ENCODE measurements around the gene JCAD. TPM values are rescaled to one million over a fixed set of nuclear protein-coding genes. Genes with fewer than 3 reads are reported as not detected.
A peak's percentile ranks its signal among the peaks of the same experiment; 100 is the strongest.

Gene JCAD
- total RNA-seq, 1 experiment from 2014 or later = 10.0 TPM

DNA sequence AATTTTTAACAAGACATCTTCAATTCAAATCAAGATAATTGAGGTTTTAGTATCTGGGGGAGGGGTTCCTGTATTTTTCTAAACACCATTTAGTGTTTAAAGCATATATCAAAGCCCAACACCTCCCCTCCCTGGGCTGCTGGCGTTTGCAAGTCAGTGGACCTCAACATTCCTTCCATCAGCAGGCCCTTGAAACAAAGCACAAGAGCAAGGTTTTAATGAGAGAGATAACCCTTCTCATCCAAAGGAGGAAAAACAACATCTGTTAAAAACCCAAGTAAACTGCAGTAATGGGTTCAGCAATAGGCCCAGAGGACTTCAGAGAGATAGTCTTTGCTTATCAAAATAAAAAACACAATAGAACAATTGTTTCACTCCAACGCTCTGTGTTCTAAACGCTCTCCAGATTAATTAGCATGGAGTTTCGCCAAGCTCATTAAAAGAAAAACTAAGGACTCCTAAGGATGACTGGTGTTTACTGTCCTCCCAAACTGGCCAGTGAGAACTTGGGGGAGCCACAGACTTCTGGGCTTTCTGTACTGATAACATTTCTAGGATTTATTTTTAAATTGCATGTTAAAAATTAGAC lies 2.5 kb downstream of the JCAD start:
- H3K4me1 Mint-ChIP-seq (ENCODE audit: low read depth, unreplicated experiment) = peaks cover 46% of the 10 kb centered on the region
- BruUV-seq (replicated peaks) = no TSS peak
- no peaks in the 10 kb centered on the region for H3K9me3 ChIP-seq
- H3K36me3 ChIP-seq (ENCODE audit: control insufficient read depth, insufficient read depth, low read length) = no peaks in the 10 kb centered on the region
- no peaks in the 10 kb centered on the region for H3K27me3 ChIP-seq (replicated peaks; ENCODE audit: control insufficient read depth, insufficient read depth, low read length)
- H3K27ac Mint-ChIP-seq (ENCODE audit: unreplicated experiment) = peak overlapping the region; percentile 81
- H3K36me3 Mint-ChIP-seq (ENCODE audit: insufficient read depth, unreplicated experiment) = peaks cover 6% of the 10 kb centered on the region
- intact Hi-C loops (cut with micrococcal nuclease; ENCODE audit: unreplicated experiment) = loop anchor here (1.0 to 10.0 kb wide), 6 partner anchors 13 to 422 kb away; partner anchors contain the start of gene SVIL
- H3K4me1 ChIP-seq = peaks cover 46% of the 10 kb centered on the region
- peak overlapping the region; percentile 78 for H3K4me3 Mint-ChIP-seq (ENCODE audit: unreplicated experiment)
- TF ChIP-seq, protein P1, sequence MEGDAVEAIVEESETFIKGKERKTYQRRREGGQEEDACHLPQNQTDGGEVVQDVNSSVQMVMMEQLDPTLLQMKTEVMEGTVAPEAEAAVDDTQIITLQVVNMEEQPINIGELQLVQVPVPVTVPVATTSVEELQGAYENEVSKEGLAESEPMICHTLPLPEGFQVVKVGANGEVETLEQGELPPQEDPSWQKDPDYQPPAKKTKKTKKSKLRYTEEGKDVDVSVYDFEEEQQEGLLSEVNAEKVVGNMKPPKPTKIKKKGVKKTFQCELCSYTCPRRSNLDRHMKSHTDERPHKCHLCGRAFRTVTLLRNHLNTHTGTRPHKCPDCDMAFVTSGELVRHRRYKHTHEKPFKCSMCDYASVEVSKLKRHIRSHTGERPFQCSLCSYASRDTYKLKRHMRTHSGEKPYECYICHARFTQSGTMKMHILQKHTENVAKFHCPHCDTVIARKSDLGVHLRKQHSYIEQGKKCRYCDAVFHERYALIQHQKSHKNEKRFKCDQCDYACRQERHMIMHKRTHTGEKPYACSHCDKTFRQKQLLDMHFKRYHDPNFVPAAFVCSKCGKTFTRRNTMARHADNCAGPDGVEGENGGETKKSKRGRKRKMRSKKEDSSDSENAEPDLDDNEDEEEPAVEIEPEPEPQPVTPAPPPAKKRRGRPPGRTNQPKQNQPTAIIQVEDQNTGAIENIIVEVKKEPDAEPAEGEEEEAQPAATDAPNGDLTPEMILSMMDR (IDR thresholded peaks at IDR 0.05; ENCODE audit: insufficient read depth in 1 of 2, low read depth in 1 of 2, low read length in 1 of 2, severe bottlenecking in 1 of 2, unreplicated experiment in 1 of 2) = no peak
- H3K9me3 Mint-ChIP-seq (ENCODE audit: unreplicated experiment) = no peaks in the 10 kb centered on the region
- H3K27me3 Mint-ChIP-seq (ENCODE audit: insufficient read depth, unreplicated experiment) = no peaks in the 10 kb centered on the region
- DNase-seq = no peak
- ChIA-PET POLR2A (no interaction called here), CTCF (interaction anchor here (0.6 to 1.2 kb wide), 4 partner anchors 15 to 184 kb away, joined by 3 to 7 read pairs (median 4); no protein-coding TSS in a partner anchor)
- no peak overlapping the region for H3K4me3 ChIP-seq (ENCODE audit: low read depth, low read length)

DNA sequence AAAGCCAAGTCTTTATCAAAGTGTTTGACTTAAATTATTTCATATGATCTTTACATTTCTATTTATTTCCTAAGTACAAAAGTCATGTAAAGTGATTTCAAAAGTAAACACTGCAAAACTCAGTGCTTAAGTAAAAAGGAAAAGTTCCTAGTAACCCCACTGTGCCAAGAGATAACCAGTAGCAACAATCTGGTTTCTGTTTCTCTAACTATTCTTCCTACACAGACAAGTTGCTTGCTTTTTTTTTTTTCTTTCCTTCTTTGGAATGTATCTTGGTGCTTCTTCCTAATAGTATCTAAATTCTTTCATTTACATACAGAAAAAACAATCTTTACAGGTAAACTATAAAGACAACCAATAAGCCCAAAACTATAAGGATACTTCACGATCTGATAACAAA lies 3.1 kb downstream of the JCAD start:
- Mint-ChIP-seq H3K4me1 (ENCODE audit: low read depth, unreplicated experiment) (peaks cover 46% of the 10 kb centered on the region), H3K4me3 (ENCODE audit: unreplicated experiment) (peak overlapping the region; percentile 78), H3K27me3 (ENCODE audit: insufficient read depth, unreplicated experiment) (no peaks in the 10 kb centered on the region), H3K27ac (ENCODE audit: unreplicated experiment) (peak overlapping the region; percentile 81), H3K9me3 (ENCODE audit: unreplicated experiment) (no peaks in the 10 kb centered on the region), H3K36me3 (ENCODE audit: insufficient read depth, unreplicated experiment) (peaks cover 6% of the 10 kb centered on the region)
- intact Hi-C loops (cut with micrococcal nuclease; ENCODE audit: unreplicated experiment) = loop anchor here (2.0 to 10.0 kb wide), 3 partner anchors 55 to 421 kb away; partner anchors contain the start of gene SVIL
- Histone ChIP-seq H3K9me3 (no peaks in the 10 kb centered on the region), H3K27me3 (replicated peaks; ENCODE audit: control insufficient read depth, insufficient read depth, low read length) (no peaks in the 10 kb centered on the region), H3K4me3 (ENCODE audit: low read depth, low read length) (no peak overlapping the region), H3K4me1 (peaks cover 46% of the 10 kb centered on the region), H3K36me3 (ENCODE audit: control insufficient read depth, insufficient read depth, low read length) (no peaks in the 10 kb centered on the region)
- TF ChIP-seq, protein P1 (IDR thresholded peaks at IDR 0.05; ENCODE audit: insufficient read depth in 1 of 2, low read depth in 1 of 2, low read length in 1 of 2, severe bottlenecking in 1 of 2, unreplicated experiment in 1 of 2) = no peak
- DNase-seq = no peak
- no TSS peak for BruUV-seq (replicated peaks)
- ChIA-PET POLR2A (no interaction called here), CTCF (no interaction called here)

DNA sequence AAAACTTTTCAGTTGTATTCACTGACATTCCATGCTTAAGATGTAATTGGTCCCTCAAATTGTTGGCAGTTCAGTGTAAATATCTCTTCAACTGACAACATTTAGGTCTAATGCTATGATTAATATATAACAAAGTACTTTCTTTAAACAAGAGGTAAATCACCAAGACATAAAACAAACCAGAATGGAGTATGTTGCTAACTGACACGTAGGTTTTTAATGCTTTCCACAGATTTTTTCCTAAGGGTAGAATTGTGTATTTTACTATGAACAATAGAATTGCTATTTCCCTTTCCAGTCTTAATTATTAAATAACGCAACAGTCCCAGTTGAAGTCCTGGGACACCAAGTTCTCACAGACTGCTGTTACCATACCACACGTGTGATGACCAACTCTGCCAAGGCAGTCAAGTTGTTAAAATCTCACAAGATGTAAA lies 4.1 kb downstream of the JCAD start:
- Histone ChIP-seq H3K9me3 (no peaks in the 10 kb centered on the region), H3K4me1 (peaks cover 46% of the 10 kb centered on the region), H3K4me3 (ENCODE audit: low read depth, low read length) (no peak overlapping the region), H3K27me3 (replicated peaks; ENCODE audit: control insufficient read depth, insufficient read depth, low read length) (no peaks in the 10 kb centered on the region), H3K36me3 (ENCODE audit: control insufficient read depth, insufficient read depth, low read length) (no peaks in the 10 kb centered on the region)
- Mint-ChIP-seq H3K9me3 (ENCODE audit: unreplicated experiment) (no peaks in the 10 kb centered on the region), H3K36me3 (ENCODE audit: insufficient read depth, unreplicated experiment) (peaks cover 6% of the 10 kb centered on the region), H3K4me1 (ENCODE audit: low read depth, unreplicated experiment) (peaks cover 45% of the 10 kb centered on the region), H3K4me3 (ENCODE audit: unreplicated experiment) (peak overlapping the region; percentile 11), H3K27ac (ENCODE audit: unreplicated experiment) (peak overlapping the region; percentile 81), H3K27me3 (ENCODE audit: insufficient read depth, unreplicated experiment) (no peaks in the 10 kb centered on the region)
- intact Hi-C loops (cut with micrococcal nuclease; ENCODE audit: unreplicated experiment) = loop anchor here (10.0 kb wide), 1 partner anchor 420 kb away; the partner anchor contains the start of gene SVIL
- DNase-seq = no peak
- ChIA-PET CTCF (interaction anchor here (0.7 kb wide), 1 partner anchor 229 kb away, joined by 3 read pairs; no protein-coding TSS in a partner anchor), POLR2A (no interaction called here)
- BruUV-seq (replicated peaks) = no TSS peak
- TF ChIP-seq, protein P1 (IDR thresholded peaks at IDR 0.05; ENCODE audit: insufficient read depth in 1 of 2, low read depth in 1 of 2, low read length in 1 of 2, severe bottlenecking in 1 of 2, unreplicated experiment in 1 of 2) = no peak
